Measurements from ENCODE around the gene OS9.

Gene OS9

GRCh38 chr12:57687862-57688261 is 6.1 kb upstream of the OS9 start:
- no peak for TF ChIP-seq CTCF (IDR thresholded peaks at IDR 0.05)
- Histone ChIP-seq H3K27ac (no peak overlapping the region), H3K4me3 (no peak overlapping the region)
- DNase-seq (ENCODE audit: low spot score): no peak

GRCh38 chr12:57688931-57689330 is 5.0 kb upstream of the OS9 start:
- H3K27ac ChIP-seq: no peak overlapping the region
- no peak for TF ChIP-seq CTCF (IDR thresholded peaks at IDR 0.05)

GRCh38 chr12:57692500-57692899 is 1.4 kb upstream of the OS9 start:
- no peak overlapping the region for H3K4me3 ChIP-seq

More at GRCh38 chr12:57688931-57689330, 5.0 kb upstream of the OS9 start:
- H3K4me3 ChIP-seq: no peak overlapping the region
- no peak for DNase-seq (ENCODE audit: low spot score)

GRCh38 chr12:57693317-57693658 is 644 bp upstream of the OS9 start:
- peak overlapping the region in 1 of 2 donors; percentile 4 for H3K27ac ChIP-seq
- no peak for TF ChIP-seq CTCF (IDR thresholded peaks at IDR 0.05)

More at GRCh38 chr12:57692500-57692899, 1.4 kb upstream of the OS9 start:
- DNase-seq (ENCODE audit: low spot score): no peak
- TF ChIP-seq CTCF (IDR thresholded peaks at IDR 0.05): no peak
- H3K27ac ChIP-seq: no peak overlapping the region

GRCh38 chr12:57694459-57695019 is 607 bp downstream of the OS9 start:
- no peak for DNase-seq (ENCODE audit: low spot score)
- Histone ChIP-seq H3K27ac (peak overlapping the region; percentile 40 to 79), H3K4me3 (peak overlapping the region; percentile 88)
- no peak for TF ChIP-seq CTCF (IDR thresholded peaks at IDR 0.05)

More at GRCh38 chr12:57693317-57693658, 644 bp upstream of the OS9 start:
- H3K4me3 ChIP-seq: peak overlapping the region; percentile 38
- DNase-seq (ENCODE audit: low spot score): no peak

GRCh38 chr12:57695770-57696432 is 2.0 kb downstream of the OS9 start:
- DNase-seq (ENCODE audit: low spot score): no peak
- no peak for TF ChIP-seq CTCF (IDR thresholded peaks at IDR 0.05)
- H3K27ac ChIP-seq: no peak overlapping the region
- H3K4me3 ChIP-seq: no peak overlapping the region

GRCh38 chr12:57697076-57697475 is 3.1 kb downstream of the OS9 start:
- Histone ChIP-seq H3K4me3 (no peak overlapping the region), H3K27ac (no peak overlapping the region)
- no peak for DNase-seq (ENCODE audit: low spot score)
- no peak for TF ChIP-seq CTCF (IDR thresholded peaks at IDR 0.05)

Data from coronary artery (tissue), 2 donors.